Loucy (cell line): ENCODE results near the gene TJP2.

ENCODE experiments used
- CTCF ChIP-seq: fragments of 200-600 bp; sonication (generic); conservative IDR thresholded peaks from 2 replicates; pipeline ENCODE4 v1.5.1; 2014; ENCODE audit warnings: mild to moderate bottlenecking, antibody characterized with exemption, low read length
- EZH2phosphoT487 ChIP-seq: fragments of 200-600 bp; IDR thresholded peaks from 2 replicates; pipeline ENCODE4 v1.6.1; 2018; ENCODE audit warnings: antibody characterized with exemption, mild to moderate bottlenecking, moderate library complexity, borderline replicate concordance

GRCh38 chr9:69173891-69174615 is at the start of gene TJP2:
- TF ChIP-seq CTCF (no peak), EZH2phosphoT487 (no peak)
